HG03432 (cell line): Measurements from ENCODE around the gene TSC22D3.
"Not testable (repeated sequence)": the region's sequence is repeated elsewhere in the genome, so short reads cannot be mapped to it uniquely, and the experiment has no call there.

ENCODE experiments used
- ATAC-seq: cut with Tn5 transposase; IDR thresholded peaks from one replicate; pipeline ENCODE4 v1.9.1; 2021; ENCODE audit warnings: mild to moderate bottlenecking, moderate library complexity; ENCODE audit not compliant: unreplicated experiment

TSC22D3 gene

GRCh38 chrX:107684956-107685385 is 90.6 kb downstream of the TSC22D3 start:
- ATAC-seq = peak; percentile 94

- no peak for ATAC-seq
Observed at GRCh38 chrX:107683931-107684330, 91.7 kb downstream of the TSC22D3 start.

DNA sequence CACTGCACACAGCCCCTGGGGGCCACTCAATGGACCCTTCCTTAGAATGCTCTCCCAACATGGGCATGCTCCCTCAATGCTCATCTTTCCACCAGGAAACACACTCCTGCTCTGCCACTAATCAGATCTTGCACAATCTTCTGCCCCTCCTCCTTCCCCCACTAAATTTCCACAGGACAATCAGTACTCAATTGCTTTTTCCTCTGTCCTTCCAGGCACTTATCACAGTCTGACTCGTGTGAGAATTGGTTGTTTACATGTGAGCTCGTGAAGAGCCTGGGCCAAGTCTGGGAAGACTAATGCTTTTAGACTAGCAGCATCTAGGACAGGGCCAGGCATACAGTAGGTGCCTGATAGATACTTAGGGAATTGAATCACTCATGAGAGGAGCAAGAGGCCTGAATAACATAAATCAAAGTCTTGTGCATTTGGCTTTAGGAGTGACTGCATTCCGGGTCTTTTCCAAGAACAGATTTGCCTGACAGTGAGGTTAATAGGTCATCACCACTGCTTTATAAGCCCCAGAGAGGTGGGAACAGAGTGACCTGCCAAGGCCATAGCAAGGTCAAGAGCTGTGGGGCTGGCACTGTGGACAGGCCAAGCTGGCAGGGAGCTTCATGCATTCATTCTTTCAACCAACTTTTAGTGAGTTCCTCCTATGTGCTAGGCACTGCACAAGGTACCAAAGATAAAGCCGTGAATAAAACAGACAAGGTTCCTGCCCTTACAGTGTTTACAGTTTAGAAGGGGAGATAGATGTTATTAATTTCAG is 92.3 kb downstream of the TSC22D3 start:
- no peak for ATAC-seq

DNA sequence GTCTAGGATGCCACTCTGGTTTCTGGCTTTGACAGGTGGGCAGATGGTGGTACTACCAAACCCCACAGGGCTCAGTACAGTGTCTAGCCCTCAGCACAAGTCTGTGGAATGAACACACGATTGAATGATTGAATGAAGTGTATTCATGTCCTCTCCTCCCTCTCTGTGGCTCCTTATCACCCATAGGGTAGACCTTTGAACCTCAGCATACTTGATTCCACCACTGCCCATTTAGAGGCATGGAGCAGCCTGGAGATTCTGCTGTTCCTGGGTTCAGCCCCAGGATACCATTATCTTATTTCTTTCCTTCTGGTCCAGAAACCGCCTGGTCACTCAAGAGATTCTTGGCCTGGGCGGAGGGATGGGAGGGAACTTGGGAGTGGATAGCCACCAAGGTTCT is 93.3 kb downstream of the TSC22D3 start:
- ATAC-seq = no peak

GRCh38 chrX:107678957-107679740 is 96.4 kb downstream of the TSC22D3 start:
- ATAC-seq = peak; percentile 22

GRCh38 chrX:107677909-107678308 is 97.7 kb downstream of the TSC22D3 start:
- no peak for ATAC-seq

DNA sequence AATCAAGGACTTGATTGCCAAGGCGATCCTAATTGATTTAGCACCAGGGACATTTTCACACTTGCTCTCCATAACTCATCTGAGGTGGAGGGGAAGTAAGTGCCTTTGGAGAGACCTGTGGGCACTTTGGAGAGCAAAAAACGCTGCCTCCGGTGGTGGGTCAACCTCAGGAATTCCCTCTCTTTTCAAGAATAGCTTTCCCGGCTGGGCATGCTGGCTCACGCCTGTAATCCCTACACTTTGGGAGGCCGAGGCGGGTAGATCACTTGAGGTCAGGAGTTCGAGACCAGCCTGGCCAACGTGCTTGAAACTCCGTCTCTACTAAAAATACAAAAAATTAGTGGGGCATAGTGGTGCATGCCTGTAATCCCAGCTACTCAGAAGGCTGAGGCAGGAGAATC is 98.1 kb downstream of the TSC22D3 start:
- ATAC-seq = no peak

GRCh38 chrX:107676559-107677378 is 98.8 kb downstream of the TSC22D3 start:
- ATAC-seq = peak; percentile 26

GRCh38 chrX:107675823-107676555 is 99.6 kb downstream of the TSC22D3 start:
- ATAC-seq = no peak

DNA sequence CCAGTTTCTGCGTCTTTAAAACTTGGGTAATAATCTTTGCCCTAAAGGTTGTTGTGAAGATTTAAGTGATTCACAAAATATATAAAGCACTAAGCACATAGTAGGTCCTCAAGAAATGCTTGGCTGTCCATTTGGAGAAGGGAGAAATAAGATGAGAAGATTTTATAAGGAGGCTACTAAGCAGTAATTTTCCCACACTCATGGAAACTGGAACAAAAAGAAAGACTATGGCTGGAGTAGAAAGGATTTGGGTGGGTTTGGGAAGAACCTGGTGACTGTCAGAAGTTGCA is 100.3 kb downstream of the TSC22D3 start:
- no peak for ATAC-seq

DNA sequence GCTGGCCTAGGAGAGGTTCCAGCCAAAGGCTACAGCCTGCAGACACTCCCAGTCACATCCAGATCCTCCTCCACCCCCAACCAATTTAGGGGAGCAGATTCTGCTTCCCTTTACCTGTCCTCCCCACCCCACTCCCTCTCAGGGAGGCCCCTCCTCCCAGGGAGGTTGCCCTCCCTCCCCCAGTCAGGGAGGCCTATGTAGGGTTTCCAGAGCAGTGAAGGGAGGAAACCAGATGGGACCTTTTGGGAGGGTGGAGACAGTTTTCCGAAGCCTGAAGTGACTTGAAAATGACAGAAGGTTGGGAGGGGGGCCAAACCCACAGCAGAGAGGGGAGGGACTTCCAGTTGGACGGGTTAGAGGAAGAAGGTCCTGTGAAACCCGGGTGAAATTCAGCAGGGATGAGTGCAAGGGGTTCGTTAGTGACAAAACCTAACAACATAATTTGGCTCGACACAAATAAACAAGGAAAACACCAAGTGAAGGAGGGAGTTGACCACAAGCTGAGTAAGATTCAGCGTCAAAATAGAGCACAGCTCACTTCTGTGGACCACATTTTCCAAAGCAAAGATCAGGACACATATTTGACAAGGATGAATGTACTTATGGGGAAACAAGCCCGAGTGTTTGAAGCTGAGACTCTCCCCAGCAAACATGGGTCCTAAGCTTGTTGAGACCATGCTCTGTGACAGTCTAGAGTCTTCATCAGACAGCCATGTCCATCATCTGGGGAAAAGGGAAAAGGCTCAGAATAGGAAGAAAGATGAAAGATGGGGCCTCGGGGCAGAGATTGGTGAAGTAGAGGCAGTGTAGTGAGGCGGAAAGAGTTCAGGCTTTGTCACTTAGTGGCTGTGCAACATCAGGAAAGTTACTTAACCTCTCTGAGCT is 100.9 kb downstream of the TSC22D3 start:
- peak; percentile 19 for ATAC-seq

DNA sequence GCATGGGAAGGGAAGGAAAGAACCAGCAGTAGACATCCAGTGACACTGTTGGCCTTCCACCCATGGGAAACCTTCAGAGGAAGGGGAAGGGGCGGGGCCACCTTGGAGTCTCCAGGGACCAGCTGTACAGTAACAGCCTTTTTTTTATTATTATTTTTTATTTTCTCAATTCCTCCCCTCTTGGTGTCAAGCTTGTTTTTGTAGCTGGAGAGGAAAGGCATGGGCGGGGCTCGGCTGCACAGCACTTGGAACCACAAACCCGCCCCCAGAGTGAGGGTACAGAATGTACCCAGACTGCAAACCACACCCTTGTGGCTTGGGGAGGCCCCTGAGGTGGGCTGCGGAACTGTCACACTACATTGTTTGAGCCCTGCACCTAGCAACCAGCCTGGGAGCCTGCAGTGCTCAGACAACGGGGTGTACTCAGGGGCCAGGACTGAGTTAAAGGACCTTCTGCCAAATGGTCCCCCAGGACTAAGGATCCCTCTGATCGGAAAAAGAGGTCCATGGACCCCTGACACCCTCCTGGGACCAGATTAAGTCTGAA is 101.6 kb downstream of the TSC22D3 start:
- peak; percentile 86 for ATAC-seq

DNA sequence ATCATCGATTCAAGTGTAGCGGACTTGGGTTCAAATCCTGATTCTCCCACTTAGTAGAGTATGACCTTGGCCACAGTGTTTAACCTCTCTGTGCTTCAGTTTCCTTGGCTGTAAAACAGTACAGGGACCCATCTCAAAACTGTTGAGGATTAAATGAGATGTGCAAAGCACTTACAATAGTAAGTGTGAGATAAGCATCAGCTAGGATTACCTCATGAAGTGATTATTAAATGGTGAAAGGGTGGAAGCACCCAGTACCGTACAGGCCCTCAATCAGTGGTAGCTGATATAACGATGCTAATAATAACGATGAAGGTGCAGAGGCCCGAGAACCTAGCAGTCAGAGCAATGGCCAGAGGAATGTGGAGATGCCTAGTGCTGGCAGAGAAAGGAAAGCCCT is 102.2 kb downstream of the TSC22D3 start:
- peak; percentile 9 for ATAC-seq

DNA sequence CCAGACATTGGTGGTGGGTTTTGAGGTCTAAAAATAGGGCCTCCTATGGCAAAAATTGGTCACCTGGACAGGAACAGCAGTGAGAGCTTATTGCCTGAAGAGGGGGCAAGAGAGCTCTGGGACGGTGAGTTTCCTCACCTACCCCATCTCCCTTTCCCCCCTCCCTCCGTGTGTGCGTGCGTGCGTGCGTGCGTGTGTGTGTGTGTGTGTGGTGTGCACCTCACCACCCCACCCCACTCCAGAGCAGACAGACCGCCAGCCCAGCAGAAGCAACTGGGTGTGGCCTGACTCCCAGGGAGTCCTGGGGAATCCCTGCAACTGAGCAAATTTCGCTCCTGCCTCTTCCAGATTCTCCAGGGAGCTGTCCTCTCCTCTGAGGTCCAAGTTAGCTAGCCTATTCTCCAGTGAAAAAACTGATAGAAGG is 102.6 kb downstream of the TSC22D3 start:
- ATAC-seq = no peak

GRCh38 chrX:107671256-107671655 is 104.3 kb downstream of the TSC22D3 start:
- not testable (repeated sequence) for ATAC-seq

DNA sequence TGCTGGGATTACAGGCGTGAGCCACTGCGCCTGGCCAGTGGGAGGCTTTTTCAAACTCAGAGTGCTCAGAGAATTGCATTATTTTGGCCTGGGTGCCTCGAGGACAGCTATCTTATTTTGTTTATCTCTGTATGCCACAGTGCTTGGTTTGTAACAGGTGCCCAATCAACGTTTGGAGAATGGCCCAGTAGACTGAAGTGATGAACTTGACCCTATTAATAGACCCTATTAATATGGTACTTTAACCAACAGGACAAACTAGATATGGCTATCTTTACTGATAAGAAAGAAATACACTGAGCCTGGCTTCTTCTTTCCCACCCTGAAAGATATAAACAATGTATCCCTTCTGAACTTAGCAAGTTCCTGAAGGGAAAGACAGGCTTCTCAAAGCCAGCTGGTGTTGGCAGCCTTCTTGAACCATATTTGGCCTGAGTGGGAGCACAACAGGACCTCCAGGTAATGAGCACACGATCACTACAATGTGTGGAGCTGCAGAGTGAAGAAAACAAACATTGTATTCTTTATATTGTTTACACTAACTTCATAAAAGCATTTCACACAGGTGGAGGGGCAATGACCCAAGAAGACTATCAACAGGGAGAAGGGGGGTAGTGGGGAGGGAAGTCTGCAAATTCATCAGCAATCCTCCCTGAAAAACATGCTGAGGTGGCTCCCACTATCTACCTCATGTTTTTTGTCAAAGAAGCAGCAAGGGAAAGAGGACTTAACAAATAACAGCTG is 105.5 kb downstream of the TSC22D3 start:
- no peak for ATAC-seq

DNA sequence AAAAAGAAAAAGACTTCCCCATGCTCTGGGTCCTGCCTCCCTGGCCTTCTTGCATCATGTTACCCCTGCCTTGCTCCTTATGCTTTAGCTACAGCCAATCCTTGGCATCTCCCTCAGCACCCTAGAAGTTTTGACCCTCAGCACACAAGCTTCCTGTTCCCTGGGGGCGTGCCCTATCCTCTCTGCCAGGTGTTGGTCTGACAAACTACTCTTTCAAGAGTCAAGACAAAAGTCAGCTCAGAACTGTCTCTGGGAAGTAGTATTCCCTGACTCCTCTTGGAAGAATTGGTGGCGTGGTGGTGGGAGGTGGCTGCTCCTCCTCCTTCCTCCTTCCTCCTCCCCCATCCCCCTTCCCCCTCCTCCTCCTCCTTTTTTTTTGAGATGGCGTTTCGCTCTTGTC is 106.3 kb downstream of the TSC22D3 start:
- ATAC-seq = no peak

- not testable (repeated sequence) for ATAC-seq
Observed at GRCh38 chrX:107668710-107669109, 106.9 kb downstream of the TSC22D3 start.

- ATAC-seq = no peak
Observed at GRCh38 chrX:107667426-107667825, 108.2 kb downstream of the TSC22D3 start.
